Right lobe of liver (tissue), 6 donors: ENCODE measurements around the gene SLC37A1. TPM values are rescaled to one million over a fixed set of nuclear protein-coding genes. Genes with fewer than 3 reads are reported as not detected.
A peak's percentile ranks its signal among the peaks of the same experiment; 100 is the strongest.

Source experiments
- ATAC-seq, 4 donors: fragments of 200-7000 bp; cut with Tn5 transposase; one replicate each; pipeline ENCODE4 v1.9.1; 2020; ENCODE audit warnings: mild to moderate bottlenecking in 4 of 4, moderate library complexity in 4 of 4
- DNase-seq, 3 donors: peaks; one replicate each; pipeline ENCODE4 v3.0.0-alpha.2; 2020
- H3K27ac ChIP-seq, 3 donors: fragments of 200-600 bp; one replicate each; pipeline ENCODE4 v1.8.0; 2022
- H3K27me3 ChIP-seq, 2 donors: fragments of 200-600 bp; one replicate each; pipeline ENCODE4 v1.8.0; 2022
- H3K36me3 ChIP-seq, 4 donors: fragments of 200-600 bp; sonication (generic) in 1 of 4; one replicate each; pipeline versions ENCODE4 v1.5.1 to v1.8.0; 2017 to 2022; ENCODE audit warnings: control low read depth in 1 of 4
- H3K4me1 ChIP-seq, 4 donors: fragments of 200-600 bp; sonication (generic) in 1 of 4; one replicate each; pipeline versions ENCODE4 v1.5.1 to v1.8.0; 2017 to 2022; ENCODE audit warnings: control low read depth in 1 of 4
- H3K4me3 ChIP-seq, 3 donors: fragments of 200-600 bp; one replicate each; pipeline ENCODE4 v1.8.0; 2022
- H3K9me3 ChIP-seq, 4 donors: fragments of 200-600 bp; sonication (generic) in 1 of 4; one replicate each; pipeline versions ENCODE4 v1.5.1 to v1.8.0; 2017 to 2022; ENCODE audit warnings: control low read depth in 1 of 4
- CTCF ChIP-seq, 4 donors: fragments of 200-600 bp in 3 of 4; fragments of 450-650 bp in 1 of 4; IDR thresholded peaks; one replicate each; pipeline versions ENCODE4 v1.5.1 to v1.8.0; 2016 to 2022; ENCODE audit warnings: antibody characterized with exemption in 4 of 4, mild to moderate bottlenecking in 2 of 4
- POLR2A ChIP-seq: fragments of 450-650 bp; IDR thresholded peaks from one replicate; pipeline ENCODE4 v1.6.1; 2017; ENCODE audit warnings: antibody characterized with exemption, mild to moderate bottlenecking
- WGBS: methylation state at CpG from one replicate; pipeline ENCODE4 v1.1.6; 2018; ENCODE audit warnings: low coverage, low lambda C conversion rate; ENCODE audit not compliant: insufficient coverage; ENCODE audit errors: missing lambda C conversion rate; 5-methylcytosine and 5-hydroxymethylcytosine counted together
- intact Hi-C, 2 donors: fragments of 100-400 bp; cut with DNase I; formaldehyde crosslinking; loops; one replicate each; pipeline versions ENCODE4 v1.11.2 to v1.14.1; 2022
- total RNA-seq, 6 experiments: library from RNA; depleted of rRNA in 2 of 6; stranded (reverse); fragments of >200 nt in 2 of 6; fragmentation: NEBNext Ultra II Directional in 3 of 6; extraction: Animal tissue kit (Norgen Biotek cat#: 25700) in 3 of 6; gene quantifications; one replicate each; pipeline versions ENCODE4 v1.1.0 to v1.2.4, GENCODE V29; 2016 to 2023
- donor health status: DM: no; HTN: yes; CAD: no.
- donor health status: DM: no; HTN: no; CAD: no.
- donor health status: DM: no; HTN: no; CAD: no.
- donor health status: DM: no; HTN: yes; CAD: no.
- donor health status: DM: no; HTN: yes; CAD: no.

Gene SLC37A1
- total RNA-seq, 6 experiments from 2014 or later, result 2.5 to 10.8 (median 6.2) TPM

GRCh38 chr21:42518215-42518614 is 4.6 kb downstream of the SLC37A1 start:
- 89% methylated on average over 7 of the region's 11 CpGs for WGBS
- intact Hi-C loops, result no loop called here
- no peak for DNase-seq
- H3K36me3 ChIP-seq, result peaks cover 0 to 16% (median 0%) of the 10 kb centered on the region in 4 donors
- ATAC-seq, result no peak
- no peak overlapping the region for H3K27ac ChIP-seq
- no peak overlapping the region for H3K4me3 ChIP-seq
- H3K4me1 ChIP-seq, result peaks cover 0 to 8% (median 2%) of the 10 kb centered on the region in 4 donors
- H3K27me3 ChIP-seq, result no peaks in the 10 kb centered on the region
- TF ChIP-seq CTCF (IDR thresholded peaks at IDR 0.05) (no peak), POLR2A (no peak)
- H3K9me3 ChIP-seq, result no peaks in the 10 kb centered on the region

GRCh38 chr21:42518626-42519025 is 5.0 kb downstream of the SLC37A1 start:
- intact Hi-C loops, result no loop called here
- Histone ChIP-seq H3K27me3 (no peaks in the 10 kb centered on the region), H3K4me3 (no peak overlapping the region), H3K27ac (no peak overlapping the region), H3K36me3 (peaks cover 0 to 16% (median 0%) of the 10 kb centered on the region in 4 donors), H3K9me3 (no peaks in the 10 kb centered on the region), H3K4me1 (peaks cover 0 to 8% (median 2%) of the 10 kb centered on the region in 4 donors)
- TF ChIP-seq POLR2A, result no peak
- no peak for TF ChIP-seq CTCF (IDR thresholded peaks at IDR 0.05)
- no peak for ATAC-seq
- 96% methylated on average over 6 of the region's 7 CpGs for WGBS
- no peak for DNase-seq

- DNase-seq (no peak), ATAC-seq (peak in 1 of 4 donors; percentile 28)
- intact Hi-C loops, result no loop called here
- H3K4me1 ChIP-seq, result peaks cover 0 to 10% (median 0%) of the 10 kb centered on the region in 4 donors
- H3K27me3 ChIP-seq, result no peaks in the 10 kb centered on the region
- 96% methylated on average over 10 of the region's 18 CpGs for WGBS
- H3K36me3 ChIP-seq, result peaks cover 0 to 16% (median 0%) of the 10 kb centered on the region in 4 donors
- no peak overlapping the region for H3K4me3 ChIP-seq
- H3K9me3 ChIP-seq, result no peaks in the 10 kb centered on the region
- TF ChIP-seq CTCF (IDR thresholded peaks at IDR 0.05) (peak in 1 of 4 donors; percentile 25), POLR2A (no peak)
- H3K27ac ChIP-seq, result no peak overlapping the region
Measured at GRCh38 chr21:42520628-42521253, 7.1 kb downstream of the SLC37A1 start.

GRCh38 chr21:42521384-42521783 is 7.7 kb downstream of the SLC37A1 start:
- no peak for ATAC-seq
- H3K36me3 ChIP-seq, result peaks cover 0 to 16% (median 0%) of the 10 kb centered on the region in 4 donors
- TF ChIP-seq POLR2A (no peak), CTCF (IDR thresholded peaks at IDR 0.05) (no peak)
- intact Hi-C loops, result no loop called here
- H3K9me3 ChIP-seq, result no peaks in the 10 kb centered on the region
- DNase-seq, result no peak
- H3K27ac ChIP-seq, result no peak overlapping the region
- no peaks in the 10 kb centered on the region for H3K27me3 ChIP-seq
- H3K4me1 ChIP-seq, result peaks cover 0 to 16% (median 2%) of the 10 kb centered on the region in 4 donors
- H3K4me3 ChIP-seq, result no peak overlapping the region
- 100% methylated on average over 1 of the region's 1 CpG for WGBS
